IPS DF 4.7 (cell line): Measurements from ENCODE around the gene PCDHGC3.

Experiments
- DNase-seq: peaks from one replicate; pipeline ENCODE4 v3.0.0-alpha.2; 2013; ENCODE audit warnings: low spot score; ENCODE audit errors: extremely low read depth

Gene PCDHGC3

DNA sequence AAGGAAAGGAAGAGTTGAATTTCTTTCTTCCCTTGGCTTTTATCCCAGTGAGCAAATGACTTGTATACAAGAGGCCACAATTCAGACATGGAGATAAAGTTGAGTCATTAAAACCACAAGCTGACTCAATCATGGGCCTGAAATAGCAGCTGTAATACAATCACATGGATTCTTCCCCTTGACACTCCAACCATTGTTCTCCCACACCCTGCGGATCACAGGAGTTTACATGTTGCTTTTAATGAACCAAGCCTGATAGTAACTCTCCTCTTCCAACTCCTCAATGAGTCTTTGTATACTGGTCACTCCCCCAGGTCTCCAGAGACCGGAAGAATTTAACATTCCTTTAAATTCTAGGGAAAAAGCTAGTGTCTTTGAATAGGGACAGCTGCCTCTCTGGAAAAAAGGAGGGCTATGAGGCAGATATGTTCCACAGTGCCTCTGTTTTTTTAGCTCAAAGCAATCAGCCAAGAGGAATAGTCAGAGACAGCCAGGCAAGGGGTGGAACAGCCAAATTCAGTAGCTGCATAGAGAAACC is 45.5 kb downstream of the PCDHGC3 start:
- DNase-seq, result no peak

DNA sequence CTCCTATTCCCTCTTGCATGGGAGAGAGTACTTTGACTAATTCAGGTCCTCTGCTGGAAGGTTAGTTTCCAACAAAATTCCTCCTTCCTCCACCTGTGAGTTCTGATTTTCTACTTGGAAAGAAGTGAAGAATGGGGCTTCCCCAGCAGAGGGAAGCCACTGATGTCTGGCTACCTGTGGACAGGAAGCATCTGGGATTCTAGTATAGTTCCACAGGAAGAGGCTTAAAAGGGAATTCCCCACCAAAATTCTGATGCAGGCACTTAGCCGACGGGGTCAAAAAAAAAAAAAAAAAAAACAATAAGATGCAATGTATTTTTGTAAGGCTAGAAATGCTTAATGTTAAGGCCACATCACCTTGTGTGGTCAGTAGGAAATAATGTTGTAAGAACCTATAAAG is 46.5 kb downstream of the PCDHGC3 start:
- no peak for DNase-seq

DNA sequence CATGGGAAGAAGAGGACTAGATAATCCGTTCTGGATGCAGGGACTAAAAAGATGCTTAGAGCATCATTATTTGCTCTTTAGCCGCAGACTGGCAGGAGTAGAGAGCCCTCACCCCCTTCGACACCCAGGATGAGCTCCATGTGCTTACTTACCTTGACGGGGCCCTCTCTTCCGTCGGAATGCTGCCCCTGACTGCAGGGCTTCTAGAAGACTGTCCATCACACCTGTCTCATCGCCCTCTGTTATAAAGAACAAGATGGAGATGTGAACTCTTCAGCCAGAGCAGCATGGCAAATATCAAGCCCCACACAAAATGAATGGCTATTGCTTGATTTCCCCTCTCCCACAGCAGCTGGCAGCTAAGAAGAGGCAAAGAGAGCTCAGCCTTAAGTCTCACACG is 48.2 kb downstream of the PCDHGC3 start:
- DNase-seq, result no peak

DNA sequence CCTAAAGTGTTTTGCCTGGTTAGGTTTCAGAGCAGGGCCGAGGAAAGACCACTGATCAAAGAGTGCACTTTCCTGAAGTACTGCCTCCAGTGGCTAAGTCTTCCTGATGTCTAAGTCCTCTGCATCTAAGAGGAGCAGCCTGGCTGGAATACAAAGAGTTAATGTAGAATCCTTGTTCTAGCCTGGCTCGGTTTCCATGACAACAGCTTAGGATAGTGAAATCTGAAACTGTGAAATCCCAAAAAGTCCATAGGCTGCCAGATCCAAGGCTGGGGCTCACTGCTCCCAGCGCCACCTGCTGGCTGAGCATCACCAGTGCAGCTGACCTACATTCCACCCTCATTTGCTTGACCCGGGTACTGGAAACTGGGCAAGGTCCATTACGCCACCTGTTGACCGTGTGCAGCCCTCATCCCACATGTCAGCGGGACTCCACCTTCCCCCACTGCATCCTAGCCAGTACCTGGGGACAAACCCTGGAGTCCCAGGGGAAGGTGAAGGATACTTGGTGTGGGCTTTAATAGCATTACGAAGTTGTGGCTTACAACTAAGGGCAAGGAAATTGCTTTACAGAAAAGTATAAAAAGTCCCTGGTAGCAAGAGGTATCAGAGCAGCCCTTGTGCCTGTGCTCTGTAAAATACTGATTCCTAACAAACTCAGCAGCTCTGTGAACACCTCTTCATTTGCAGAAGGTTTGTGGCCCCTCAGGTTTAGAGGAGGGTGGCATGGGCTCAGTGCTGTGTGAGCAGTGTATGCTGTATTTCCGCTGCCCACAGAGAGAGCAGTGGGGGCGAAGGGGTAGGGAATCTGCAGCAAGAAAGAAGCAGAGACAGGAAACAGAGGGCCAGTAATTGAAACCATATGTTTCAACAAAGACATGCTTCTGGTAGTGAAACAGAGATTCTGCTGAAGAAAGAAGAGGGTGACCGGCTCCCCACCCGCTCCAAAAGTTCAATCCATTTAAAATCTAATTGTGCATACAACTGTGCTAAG is 49.1 kb downstream of the PCDHGC3 start:
- peak; percentile 98 for DNase-seq

DNA sequence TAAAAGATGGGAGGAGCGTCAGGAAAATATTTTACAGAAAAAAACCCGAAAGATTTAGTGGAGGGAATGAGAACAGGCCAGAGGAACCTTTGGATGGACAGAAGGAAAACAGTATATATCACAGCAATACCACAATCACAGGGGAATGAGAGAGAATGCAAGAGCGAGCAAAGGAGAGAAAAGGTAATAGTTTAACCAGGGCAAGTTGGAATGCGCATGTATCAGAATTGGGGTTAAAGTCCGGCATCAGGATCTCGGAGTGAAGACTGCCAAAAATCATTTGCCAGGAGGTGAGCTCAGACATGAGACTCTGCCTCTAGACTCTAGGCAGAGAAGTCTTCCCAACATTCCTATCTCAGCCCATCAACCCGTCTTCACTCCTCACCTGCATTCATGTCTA is 49.9 kb downstream of the PCDHGC3 start:
- DNase-seq, result no peak

DNA sequence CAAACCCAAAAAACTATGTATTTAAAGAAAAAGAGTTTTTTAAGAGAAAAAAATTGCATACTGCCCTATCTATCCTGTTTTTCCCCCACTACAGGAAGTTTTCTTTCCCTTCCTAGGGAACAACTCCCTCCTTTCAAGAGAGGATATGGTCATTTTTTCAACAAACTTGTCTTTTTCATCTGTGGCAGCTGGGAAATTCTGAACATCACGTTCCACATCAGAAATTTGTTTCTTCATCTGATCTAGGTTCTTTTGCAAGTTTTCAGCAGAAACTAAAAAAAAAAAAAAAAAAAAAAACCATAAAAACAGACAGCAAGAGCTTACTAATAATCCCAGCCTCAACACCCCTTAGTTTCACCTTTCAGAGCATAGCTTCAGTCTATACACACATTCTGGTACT is 51.7 kb downstream of the PCDHGC3 start:
- no peak for DNase-seq
